Trophoblast cell (in vitro differentiated cells and primary cell): Measurements from ENCODE around the gene KRTAP12-3. TPM values are rescaled to one million over a fixed set of nuclear protein-coding genes. Genes with fewer than 3 reads are reported as not detected.
"Not testable (repeated sequence)": the region's sequence is repeated elsewhere in the genome, so short reads cannot be mapped to it uniquely, and the experiment has no call there.

Source experiments
- DNase-seq, 2 donors: peaks; one replicate each; pipeline ENCODE4 v3.0.0-alpha.2; 2016
- H2AFZ ChIP-seq: 2 replicates; pipeline ENCODE4 v1.6.1; 2013; ENCODE audit warnings: low read length, moderate library complexity, mild to moderate bottlenecking; ENCODE audit not compliant: insufficient read depth, poor library complexity
- H2AK5ac ChIP-seq: 2 replicates; pipeline ENCODE4 v1.6.1; 2013; ENCODE audit warnings: mild to moderate bottlenecking, low read length
- H2BK120ac ChIP-seq: 2 replicates; pipeline ENCODE4 v1.6.1; 2013; ENCODE audit warnings: low read length, mild to moderate bottlenecking, moderate library complexity; ENCODE audit not compliant: insufficient read depth, poor library complexity
- H2BK12ac ChIP-seq: 2 replicates; pipeline ENCODE4 v1.6.1; 2013; ENCODE audit warnings: mild to moderate bottlenecking, low read length, moderate library complexity
- H2BK5ac ChIP-seq: 2 replicates; pipeline ENCODE4 v1.6.1; 2013; ENCODE audit warnings: low read length, low read depth, moderate library complexity, mild to moderate bottlenecking; ENCODE audit not compliant: poor library complexity
- H3K14ac ChIP-seq: 2 replicates; pipeline ENCODE4 v1.6.1; 2013; ENCODE audit warnings: mild to moderate bottlenecking, low read length
- H3K18ac ChIP-seq: 2 replicates; pipeline ENCODE4 v1.6.1; 2013; ENCODE audit warnings: mild to moderate bottlenecking, low read length
- H3K23ac ChIP-seq: 2 replicates; pipeline ENCODE4 v1.6.1; 2013; ENCODE audit warnings: low read length
- H3K27ac ChIP-seq: 2 replicates; pipeline ENCODE4 v1.5.1; 2013; ENCODE audit warnings: low read depth, mild to moderate bottlenecking, inconsistent platforms, low read length, moderate library complexity
- H3K27me3 ChIP-seq: 2 replicates; pipeline ENCODE4 v1.6.1; 2013; ENCODE audit warnings: inconsistent platforms, mild to moderate bottlenecking, low read length, moderate library complexity; ENCODE audit not compliant: insufficient read depth
- H3K36me3 ChIP-seq, 2 experiments: 1 replicate in 1 of 2; 2 replicates in 1 of 2; pipeline ENCODE4 v1.6.1; 2013; ENCODE audit warnings: low read length in 2 of 2, mild to moderate bottlenecking in 2 of 2, moderate library complexity in 1 of 2; ENCODE audit not compliant: insufficient read depth in 2 of 2, control insufficient read depth in 1 of 2
- H3K4ac ChIP-seq: 2 replicates; pipeline ENCODE4 v1.6.1; 2013; ENCODE audit warnings: low read depth, mild to moderate bottlenecking, low read length, moderate library complexity
- H3K4me1 ChIP-seq, 2 experiments: 1 replicate in 1 of 2; 2 replicates in 1 of 2; pipeline ENCODE4 v1.6.1; 2013; ENCODE audit warnings: low read length in 2 of 2, mild to moderate bottlenecking in 2 of 2, moderate library complexity in 1 of 2; ENCODE audit not compliant: insufficient read depth in 2 of 2, control insufficient read depth in 1 of 2
- H3K4me2 ChIP-seq: 2 replicates; pipeline ENCODE4 v1.6.1; 2013; ENCODE audit warnings: inconsistent platforms, mild to moderate bottlenecking, low read length, moderate library complexity
- H3K4me3 ChIP-seq: 2 replicates; pipeline ENCODE4 v1.5.1; 2013; ENCODE audit warnings: mild to moderate bottlenecking, low read depth, low read length, inconsistent platforms
- H3K79me1 ChIP-seq: one replicate; pipeline ENCODE4 v1.6.1; 2013; ENCODE audit warnings: low read length
- H3K79me2 ChIP-seq: 2 replicates; pipeline ENCODE4 v1.6.1; 2013; ENCODE audit warnings: low read length, mild to moderate bottlenecking; ENCODE audit not compliant: control insufficient read depth, insufficient read depth, poor library complexity
- H3K9ac ChIP-seq: 2 replicates; pipeline ENCODE4 v1.6.1; 2013; ENCODE audit warnings: mild to moderate bottlenecking, low read length
- H3K9me3 ChIP-seq: 2 replicates; pipeline ENCODE4 v1.6.1; 2013; ENCODE audit warnings: low read depth, mild to moderate bottlenecking, control low read depth, inconsistent platforms, low read length; ENCODE audit not compliant: insufficient read depth
- H4K12ac ChIP-seq: 2 replicates; pipeline ENCODE4 v1.6.1; 2013; ENCODE audit warnings: low read depth, mild to moderate bottlenecking, low read length, moderate library complexity
- H4K8ac ChIP-seq: 2 replicates; pipeline ENCODE4 v1.6.1; 2013; ENCODE audit warnings: low read depth, mild to moderate bottlenecking, low read length, moderate library complexity
- H4K91ac ChIP-seq: one replicate; pipeline ENCODE4 v1.6.1; 2013; ENCODE audit warnings: low read depth, mild to moderate bottlenecking, low read length, moderate library complexity
- WGBS: extraction: QIAGEN DNeasy Blood & Tissue Kit; methylation state at CpG from one replicate; pipeline ENCODE4 v1.1.7; 2013; ENCODE audit warnings: missing lambda C conversion rate; ENCODE audit not compliant: insufficient read length, insufficient coverage; ENCODE audit errors: extremely low coverage; 5-methylcytosine and 5-hydroxymethylcytosine counted together
- polyA plus RNA-seq: library from polyadenylated mRNA; stranded (reverse); fragments of 200-250 nt; gene quantifications from 2 replicates; pipeline ENCODE4 v1.2.3, GENCODE V29; 2013

Gene KRTAP12-3
- not detected in 2 replicates for polyA plus RNA-seq

- Histone ChIP-seq H3K79me2 (no peaks in the 10 kb centered on the region), H3K27me3 (no peaks in the 10 kb centered on the region), H4K91ac (no peak within 1 kb of the TSS), H3K36me3 (no peaks in the 10 kb centered on the region), H3K4me1 (peaks cover 2 to 7% of the 10 kb centered on the region in 2 experiments), H2BK120ac (no peak within 1 kb of the TSS), H2AK5ac (no peak within 1 kb of the TSS), H3K4me2 (no peak within 1 kb of the TSS), H3K79me1 (no peaks in the 10 kb centered on the region), H2BK12ac (no peak within 1 kb of the TSS), H3K27ac (no peak within 1 kb of the TSS), H3K14ac (no peak within 1 kb of the TSS), H3K23ac (no peak within 1 kb of the TSS), H3K4me3 (peak within 1 kb of the TSS; percentile 47), H2BK5ac (no peak within 1 kb of the TSS), H3K9ac (no peak within 1 kb of the TSS), H4K12ac (no peak within 1 kb of the TSS), H3K18ac (no peak within 1 kb of the TSS), H2AFZ (no peak within 1 kb of the TSS), H3K9me3 (peaks cover 13% of the 10 kb centered on the region), H3K4ac (no peak within 1 kb of the TSS), H4K8ac (no peak within 1 kb of the TSS)
- DNase-seq = no peak
- no CpG with 5 or more reads among the region's 26 CpGs for WGBS
Measured at GRCh38 chr21:44657635-44658540, at the start of gene KRTAP12-3. Gene KRTAP12-3 (plus strand): TSS chr21:44657932. CDS start chr21:44657980, 48 bp downstream.

- H4K91ac ChIP-seq = no peak overlapping the region
Measured at GRCh38 chr21:44609193-44609592, 48.5 kb upstream of the KRTAP12-3 start.

GRCh38 chr21:44610157-44610843, 47.4 kb upstream of the KRTAP12-3 start:
- not testable (repeated sequence) for H4K8ac ChIP-seq, H3K4ac ChIP-seq, H2BK5ac ChIP-seq, H3K14ac ChIP-seq, DNase-seq, H4K12ac ChIP-seq, H3K4me2 ChIP-seq, H3K18ac ChIP-seq, H3K27ac ChIP-seq, H3K4me3 ChIP-seq, H2AFZ ChIP-seq, H4K91ac ChIP-seq, H3K79me1 ChIP-seq, H3K79me2 ChIP-seq, H3K23ac ChIP-seq, H3K27me3 ChIP-seq, H3K36me3 ChIP-seq, H2AK5ac ChIP-seq, H2BK12ac ChIP-seq, H3K4me1 ChIP-seq, H2BK120ac ChIP-seq, H3K9ac ChIP-seq
- WGBS = no CpG with 5 or more reads among the region's 7 CpGs
- peaks cover 20% of the 10 kb centered on the region for H3K9me3 ChIP-seq

More at GRCh38 chr21:44609193-44609592, 48.5 kb upstream of the KRTAP12-3 start:
- Histone ChIP-seq H2BK5ac (no peak overlapping the region), H3K27ac (no peak overlapping the region), H3K27me3 (no peaks in the 10 kb centered on the region), H3K14ac (no peak overlapping the region), H3K9ac (no peak overlapping the region), H2AK5ac (no peak overlapping the region), H3K4me3 (no peak overlapping the region), H2BK120ac (no peak overlapping the region), H3K79me1 (no peaks in the 10 kb centered on the region), H3K4me1 (no peaks in the 10 kb centered on the region), H3K9me3 (peaks cover 17% of the 10 kb centered on the region), H4K12ac (no peak overlapping the region), H3K36me3 (no peaks in the 10 kb centered on the region), H3K79me2 (no peaks in the 10 kb centered on the region), H3K23ac (no peak overlapping the region), H3K4ac (no peak overlapping the region), H4K8ac (no peak overlapping the region), H3K4me2 (no peak overlapping the region), H2AFZ (no peak overlapping the region), H2BK12ac (no peak overlapping the region), H3K18ac (no peak overlapping the region)
- no peak for DNase-seq

GRCh38 chr21:44611551-44611950, 46.2 kb upstream of the KRTAP12-3 start:
- Histone ChIP-seq H3K36me3 (no peaks in the 10 kb centered on the region), H4K91ac (no peak overlapping the region), H2AK5ac (no peak overlapping the region), H3K18ac (no peak overlapping the region), H3K4me1 (no peaks in the 10 kb centered on the region), H3K9ac (no peak overlapping the region), H3K4me3 (no peak overlapping the region), H3K27ac (no peak overlapping the region), H3K23ac (no peak overlapping the region), H2BK5ac (no peak overlapping the region), H2AFZ (no peak overlapping the region), H2BK12ac (no peak overlapping the region), H3K9me3 (peaks cover 26% of the 10 kb centered on the region), H3K4me2 (no peak overlapping the region), H2BK120ac (no peak overlapping the region), H3K79me1 (no peaks in the 10 kb centered on the region), H3K79me2 (no peaks in the 10 kb centered on the region), H4K12ac (no peak overlapping the region), H3K4ac (no peak overlapping the region), H4K8ac (no peak overlapping the region), H3K27me3 (no peaks in the 10 kb centered on the region), H3K14ac (no peak overlapping the region)
- no CpG with 5 or more reads among the region's 4 CpGs for WGBS
- no peak for DNase-seq
